ENCODE measurements around the gene TUB. TPM values are rescaled to one million over a fixed set of nuclear protein-coding genes. Genes with fewer than 3 reads are reported as not detected.

The TUB gene
- total and polyA plus RNA-seq, 2 donors (not counting 1 experiment from before 2014, with no cell fraction given), result 0.06 to 0.10 TPM

- H4K20me1 ChIP-seq (ENCODE audit: control insufficient read depth, insufficient read depth, low read length, poor library complexity, severe bottlenecking), result no peaks in the 10 kb centered on the region
- no peaks in the 10 kb centered on the region for H3K9me3 ChIP-seq (ENCODE audit: control extremely low read depth in 1 of 3, control insufficient read depth in 2 of 3, insufficient read depth in 1 of 3, low read length in 2 of 3)
- no peak overlapping the region for H3K9ac ChIP-seq (ENCODE audit: low read length)
- ATAC-seq (ENCODE audit: low read depth) (no peak), DNase-seq (no peak)
- H3K27me3 Mint-ChIP-seq, result no peaks in the 10 kb centered on the region
- H3K79me2 ChIP-seq (ENCODE audit: control insufficient read depth, insufficient read depth, low read length), result no peaks in the 10 kb centered on the region
- TF ChIP-seq CTCF (IDR thresholded peaks at IDR 0.05) (no peak), EZH2 (IDR thresholded peaks at IDR 0.05; ENCODE audit: borderline replicate concordance, insufficient read depth, low read depth, low read length, poor library complexity, severe bottlenecking) (no peak)
- CTCF ChIA-PET, result interaction anchor here (0.9 to 2.1 kb wide), 3 partner anchors 12 to 70 kb away, joined by 3 to 9 read pairs (median 3); no protein-coding TSS in a partner anchor
- H3K4me2 ChIP-seq (replicated peaks; ENCODE audit: low read depth, low read length, poor library complexity, severe bottlenecking), result no peak overlapping the region
- H3K36me3 ChIP-seq (replicated peaks in 1 of 2; ENCODE audit: control extremely low read depth in 1 of 2, control insufficient read depth in 1 of 2, extremely low read depth in 1 of 2, insufficient read depth in 2 of 2, low read length in 1 of 2), result peaks cover 0 to 38% of the 10 kb centered on the region in 2 experiments
- no peak overlapping the region for H3K27ac Mint-ChIP-seq
- no peaks in the 10 kb centered on the region for H3K4me1 ChIP-seq (ENCODE audit: control insufficient read depth in 2 of 2, insufficient read depth in 2 of 2, low read length in 2 of 2)
- no peak overlapping the region for H3K4me3 Mint-ChIP-seq
- no peak overlapping the region for H2AFZ ChIP-seq (ENCODE audit: insufficient read depth, low read depth, low read length, poor library complexity, severe bottlenecking)
- H3K4me1 Mint-ChIP-seq, result no peaks in the 10 kb centered on the region
- intact Hi-C loops (cut with micrococcal nuclease), result no loop called here
- H3K27ac ChIP-seq (ENCODE audit: low read length in 2 of 2), result no peak overlapping the region
- H3K4me3 ChIP-seq (ENCODE audit: control extremely low read depth in 1 of 5, extremely low read depth in 1 of 5, insufficient read depth in 1 of 5, low read depth in 2 of 5, low read length in 4 of 5), result no peak overlapping the region
- no peaks in the 10 kb centered on the region for H3K9me3 Mint-ChIP-seq (ENCODE audit: insufficient read depth)
- no CpG with 5 or more reads among the region's 2 CpGs for WGBS (ENCODE audit: insufficient coverage)
- no peaks in the 10 kb centered on the region for H3K27me3 ChIP-seq (replicated peaks in 1 of 4; ENCODE audit: control extremely low read depth in 1 of 4, control insufficient read depth in 3 of 4, insufficient read depth in 4 of 4, low read length in 3 of 4)
- POLR2A ChIA-PET, result no interaction called here
Observed at GRCh38 chr11:8103909-8104308, 22.9 kb downstream of the TUB start.

- CTCF ChIA-PET, result no interaction called here
- H3K4me1 Mint-ChIP-seq, result no peaks in the 10 kb centered on the region
Observed at GRCh38 chr11:8105133-8105532, 24.1 kb downstream of the TUB start.

More at GRCh38 chr11:8105133-8105532, 24.1 kb downstream of the TUB start:
- Mint-ChIP-seq H3K9me3 (ENCODE audit: insufficient read depth) (no peaks in the 10 kb centered on the region), H3K4me3 (no peak overlapping the region), H3K27me3 (no peaks in the 10 kb centered on the region), H3K27ac (no peak overlapping the region)
- Histone ChIP-seq H3K9me3 (ENCODE audit: control extremely low read depth in 1 of 3, control insufficient read depth in 2 of 3, insufficient read depth in 1 of 3, low read length in 2 of 3) (no peaks in the 10 kb centered on the region), H2AFZ (ENCODE audit: insufficient read depth, low read depth, low read length, poor library complexity, severe bottlenecking) (no peak overlapping the region), H3K36me3 (replicated peaks in 1 of 2; ENCODE audit: control extremely low read depth in 1 of 2, control insufficient read depth in 1 of 2, extremely low read depth in 1 of 2, insufficient read depth in 2 of 2, low read length in 1 of 2) (peaks cover 0 to 50% of the 10 kb centered on the region in 2 experiments), H3K79me2 (ENCODE audit: control insufficient read depth, insufficient read depth, low read length) (no peaks in the 10 kb centered on the region), H4K20me1 (ENCODE audit: control insufficient read depth, insufficient read depth, low read length, poor library complexity, severe bottlenecking) (no peaks in the 10 kb centered on the region), H3K4me3 (ENCODE audit: control extremely low read depth in 1 of 5, extremely low read depth in 1 of 5, insufficient read depth in 1 of 5, low read depth in 2 of 5, low read length in 4 of 5) (no peak overlapping the region), H3K9ac (ENCODE audit: low read length) (no peak overlapping the region), H3K4me1 (ENCODE audit: control insufficient read depth in 2 of 2, insufficient read depth in 2 of 2, low read length in 2 of 2) (no peaks in the 10 kb centered on the region), H3K4me2 (replicated peaks; ENCODE audit: low read depth, low read length, poor library complexity, severe bottlenecking) (no peak overlapping the region), H3K27me3 (replicated peaks in 1 of 4; ENCODE audit: control extremely low read depth in 1 of 4, control insufficient read depth in 3 of 4, insufficient read depth in 4 of 4, low read length in 3 of 4) (no peaks in the 10 kb centered on the region), H3K27ac (ENCODE audit: low read length in 2 of 2) (no peak overlapping the region)
- 100% methylated on average over 2 of the region's 4 CpGs for WGBS (ENCODE audit: insufficient coverage)
- DNase-seq (no peak), ATAC-seq (ENCODE audit: low read depth) (no peak)
- intact Hi-C loops (cut with micrococcal nuclease), result no loop called here
- no peak for TF ChIP-seq CTCF (IDR thresholded peaks at IDR 0.05)
- TF ChIP-seq EZH2 (IDR thresholded peaks at IDR 0.05; ENCODE audit: borderline replicate concordance, insufficient read depth, low read depth, low read length, poor library complexity, severe bottlenecking), result no peak
- POLR2A ChIA-PET, result no interaction called here

Data from B cell (primary cell).